Mucosa of gallbladder (tissue), 1 donor: Measurements from ENCODE around the gene POLR3GL. TPM values are rescaled to one million over a fixed set of nuclear protein-coding genes. Genes with fewer than 3 reads are reported as not detected.

Source experiments
- DNase-seq: peaks from one replicate; pipeline ENCODE4 v3.0.0-alpha.2; 2020; ENCODE audit warnings: low spot score
- total RNA-seq: library from RNA; stranded (reverse); gene quantifications from one replicate; pipeline ENCODE4 v1.2.1, GENCODE V29; 2021
- donor health status: DM: no; HTN: no; CAD: no.

Gene POLR3GL
- total RNA-seq, 1 donor from 2014 or later = 28.3 TPM

- DNase-seq = no peak
Measured at GRCh38 chr1:145975216-145975615, 10.7 kb downstream of the POLR3GL start.

GRCh38 chr1:145977016-145977415 lies 12.5 kb downstream of the POLR3GL start:
- DNase-seq = no peak

GRCh38 chr1:145977486-145978470 lies 13.3 kb downstream of the POLR3GL start:
- peak; percentile 87 for DNase-seq

- no peak for DNase-seq
Measured at GRCh38 chr1:145978471-145978853, 14.0 kb downstream of the POLR3GL start.

GRCh38 chr1:145978854-145979745 lies 14.6 kb downstream of the POLR3GL start:
- peak; percentile 98 for DNase-seq

GRCh38 chr1:145979746-145980456 lies 15.4 kb downstream of the POLR3GL start:
- no peak for DNase-seq

- no peak for DNase-seq
Measured at GRCh38 chr1:145980457-145980994, 16.0 kb downstream of the POLR3GL start.

- DNase-seq = no peak
Measured at GRCh38 chr1:145982010-145982723, 17.7 kb downstream of the POLR3GL start.

GRCh38 chr1:145983206-145983675 lies 18.8 kb downstream of the POLR3GL start:
- DNase-seq = no peak

- DNase-seq = no peak
Measured at GRCh38 chr1:145983960-145984830, 19.7 kb downstream of the POLR3GL start.

GRCh38 chr1:145985129-145985501 lies 20.6 kb downstream of the POLR3GL start:
- no peak for DNase-seq

GRCh38 chr1:145985502-145986439 lies 21.3 kb downstream of the POLR3GL start:
- no peak for DNase-seq

- no peak for DNase-seq
Measured at GRCh38 chr1:145986551-145986950, 22.1 kb downstream of the POLR3GL start.

GRCh38 chr1:145987926-145988325 lies 23.4 kb downstream of the POLR3GL start:
- no peak for DNase-seq

GRCh38 chr1:145988773-145989172 lies 24.3 kb downstream of the POLR3GL start:
- DNase-seq = no peak

- DNase-seq = no peak
Measured at GRCh38 chr1:145990249-145990855, 25.9 kb downstream of the POLR3GL start.

GRCh38 chr1:145991735-145992412 lies 27.4 kb downstream of the POLR3GL start:
- DNase-seq = no peak
